Myocyte (in vitro differentiated cells): ENCODE data around the gene KLC4. TPM values are rescaled to one million over a fixed set of nuclear protein-coding genes. Genes with fewer than 3 reads are reported as not detected.
A peak's percentile ranks its signal among the peaks of the same experiment; 100 is the strongest.
"Not testable (repeated sequence)": the region's sequence is repeated elsewhere in the genome, so short reads cannot be mapped to it uniquely, and the experiment has no call there.

Experiments
- DNase-seq: peaks from one replicate; pipeline ENCODE4 v3.0.0-alpha.2; 2012; ENCODE audit warnings: low read depth
- total RNA-seq: library from RNA; depleted of rRNA; stranded (reverse); fragments of >200 nt; gene quantifications from 2 replicates; pipeline ENCODE4 v1.2.3, GENCODE V29; 2014

Gene KLC4
- total RNA-seq, 1 donor from 2014 or later = 23.6 TPM

DNA sequence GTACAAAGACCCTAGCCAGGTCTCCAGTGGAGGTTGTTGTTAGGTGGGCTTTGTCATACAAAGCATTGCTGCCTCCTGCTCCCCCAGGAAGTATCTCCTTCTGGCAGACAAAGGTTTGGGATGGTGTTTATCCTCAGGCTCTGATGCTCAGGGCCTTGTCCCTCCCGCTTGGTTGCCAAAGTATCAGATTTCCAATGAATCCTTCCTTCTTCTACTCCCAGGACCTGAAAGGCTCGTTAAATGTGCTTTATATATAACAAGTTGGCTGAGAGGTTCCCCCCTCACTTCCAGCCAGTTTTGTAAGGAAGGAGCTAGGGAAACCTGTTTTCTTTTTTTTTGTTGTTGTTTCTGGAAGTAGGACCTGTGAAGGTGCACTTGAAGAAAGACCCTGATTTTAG is 31.1 kb downstream of the KLC4 start:
- DNase-seq = peak; percentile 18

DNA sequence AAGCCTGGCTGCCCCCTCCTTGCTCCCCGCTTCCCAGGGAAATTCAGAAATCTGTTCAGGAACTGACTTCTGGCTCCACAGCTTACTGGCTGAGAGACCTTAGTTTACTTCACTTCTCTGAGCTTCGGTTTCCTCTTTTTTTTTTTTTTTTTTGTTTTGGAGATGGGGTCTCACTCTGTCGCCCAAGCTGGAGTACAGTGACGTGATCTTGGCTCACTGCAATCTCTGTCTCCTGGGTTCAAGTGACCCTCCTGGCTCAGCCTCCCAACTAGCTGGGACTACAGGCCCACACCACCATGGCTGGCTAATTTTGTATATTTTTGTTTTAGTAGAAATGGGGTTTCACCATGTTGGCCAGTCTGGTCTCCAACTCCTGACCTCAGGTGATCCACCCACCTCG is 31.6 kb downstream of the KLC4 start:
- DNase-seq = no peak

DNA sequence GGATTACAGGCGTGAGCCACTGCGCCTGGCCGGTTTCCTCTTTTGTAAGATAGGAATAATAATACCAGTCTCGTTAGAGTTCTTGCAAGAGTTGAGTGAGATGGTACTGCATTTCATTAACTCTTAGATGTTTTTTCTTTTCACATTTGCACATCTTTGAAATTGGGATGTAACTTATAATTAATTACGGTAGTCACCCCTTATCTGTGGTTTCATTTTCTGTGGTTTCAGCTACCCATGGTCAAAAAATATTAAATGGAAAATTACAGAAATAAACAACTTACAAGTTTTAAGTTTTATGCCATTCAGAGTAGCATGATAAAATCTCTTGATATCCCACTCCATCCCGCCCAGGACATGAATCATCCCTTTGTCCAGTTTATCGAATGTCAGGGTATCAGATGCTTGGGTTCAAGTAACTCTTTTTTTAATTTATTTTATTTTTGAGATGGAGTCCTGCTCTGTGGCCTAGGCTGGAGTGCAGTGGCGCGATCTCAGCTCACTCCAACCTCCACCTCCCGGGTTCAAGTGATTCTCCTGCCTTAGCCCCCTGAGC is 32.1 kb downstream of the KLC4 start:
- DNase-seq = no peak

DNA sequence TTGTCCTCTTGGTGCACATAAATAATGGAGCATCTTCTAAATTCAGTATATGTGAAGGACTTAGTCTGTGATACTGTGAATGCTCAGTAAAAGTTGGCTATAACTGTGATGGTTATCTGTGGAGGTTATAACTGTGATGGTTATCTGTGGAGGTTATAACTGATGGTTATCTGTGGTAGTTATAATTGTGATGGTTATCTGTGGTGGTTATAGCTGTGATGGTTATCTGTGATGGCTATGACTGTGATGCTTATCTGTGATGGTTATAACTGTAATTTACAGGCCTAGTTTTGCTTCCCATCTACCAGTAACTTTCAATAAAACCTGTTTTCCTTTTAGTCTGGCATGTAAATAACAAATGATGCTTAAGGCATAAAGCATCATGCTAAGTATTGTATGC is 33.2 kb downstream of the KLC4 start:
- DNase-seq = no peak

DNA sequence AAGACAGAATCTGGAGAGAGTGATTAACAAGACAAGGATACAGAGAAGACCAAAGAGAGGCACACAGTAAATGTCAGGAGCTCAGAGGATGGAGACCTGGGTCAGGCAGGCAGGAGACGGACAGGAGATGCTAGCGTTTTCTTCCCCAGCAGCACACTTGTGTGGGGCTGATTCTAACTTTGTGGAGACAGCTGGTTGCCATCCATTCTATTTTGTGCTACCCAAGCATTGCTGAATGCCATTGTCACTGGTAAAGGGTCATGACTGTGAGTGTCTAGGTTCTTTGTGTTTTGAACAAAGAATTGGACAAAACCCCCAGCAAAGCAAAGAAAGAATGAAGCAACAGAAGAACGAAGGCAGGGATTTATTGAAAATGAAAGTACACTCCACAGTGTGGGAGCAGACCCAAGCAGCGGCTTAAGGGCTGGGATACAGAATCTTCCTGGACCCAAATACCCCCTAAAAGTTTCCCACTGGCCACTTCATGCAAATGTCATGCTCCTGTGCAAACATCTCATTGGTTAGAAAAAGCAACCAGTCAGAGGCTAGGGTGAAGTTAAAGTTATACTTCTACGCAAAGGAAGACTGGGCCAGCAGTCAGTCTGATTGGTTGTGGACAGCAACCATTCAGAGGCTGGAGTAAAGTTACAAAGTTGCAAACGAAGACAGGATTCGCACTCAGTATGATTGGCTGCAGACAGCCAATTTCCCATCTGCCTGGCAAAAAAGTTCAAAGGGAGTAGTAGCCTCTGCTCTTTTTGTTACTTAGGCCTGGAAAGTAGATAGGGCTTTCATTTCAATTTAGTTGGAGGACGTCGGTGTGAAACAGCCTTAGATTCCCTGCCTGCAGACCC is 34.2 kb downstream of the KLC4 start:
- peak; percentile 95 for DNase-seq

DNA sequence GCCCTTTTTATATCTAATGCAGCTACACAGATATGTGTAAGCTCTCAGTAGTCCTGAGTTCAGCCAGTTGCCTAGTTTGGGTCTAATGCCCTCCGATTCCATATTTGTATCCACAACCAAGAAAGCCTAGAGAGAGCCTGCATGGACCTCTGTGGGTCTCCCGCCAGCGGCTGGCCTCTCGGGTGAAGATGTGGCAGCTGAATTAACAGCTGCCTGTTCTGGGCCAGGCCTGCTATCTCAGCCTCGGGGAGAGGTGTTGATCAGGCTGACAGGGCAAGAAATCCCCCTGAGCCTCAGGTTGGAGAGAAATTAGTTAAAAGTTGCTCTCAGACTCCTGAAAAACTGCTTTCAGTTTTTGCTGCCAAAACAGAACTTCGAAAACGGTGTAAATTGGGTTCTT is 36.5 kb downstream of the KLC4 start:
- DNase-seq = peak; percentile 71

DNA sequence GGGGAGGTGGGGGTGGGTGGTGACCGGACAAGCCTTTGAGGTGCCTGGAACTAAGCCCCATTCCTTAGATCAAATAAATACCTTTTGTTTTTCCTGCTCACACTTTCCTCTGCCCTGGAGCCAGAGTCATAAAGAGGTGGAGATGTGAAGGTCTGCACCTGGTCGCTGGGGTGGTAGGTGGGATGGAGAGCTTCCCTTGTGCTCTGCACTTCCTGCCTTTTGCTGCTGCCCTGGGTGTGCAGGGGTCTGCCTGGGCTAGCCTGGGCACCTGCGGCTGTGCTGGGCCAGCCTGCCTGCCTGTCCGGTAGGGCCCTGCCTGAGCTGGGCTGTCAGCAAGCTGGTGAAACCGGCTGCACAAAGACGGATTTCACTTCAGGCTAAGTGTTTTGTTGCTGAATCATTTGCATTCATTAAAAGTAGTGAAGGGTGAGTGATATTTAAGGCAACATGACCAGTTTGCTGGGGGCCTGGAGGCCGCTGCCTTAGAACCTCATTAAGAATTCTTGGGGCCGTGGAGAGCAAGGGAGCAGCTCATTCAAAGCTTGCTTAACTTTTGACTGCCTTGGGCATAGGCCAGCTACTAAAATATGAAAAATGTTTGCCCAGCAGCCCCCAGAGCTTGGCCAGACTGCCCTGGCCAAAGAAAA is 37.1 kb downstream of the KLC4 start:
- DNase-seq = peak; percentile 83

DNA sequence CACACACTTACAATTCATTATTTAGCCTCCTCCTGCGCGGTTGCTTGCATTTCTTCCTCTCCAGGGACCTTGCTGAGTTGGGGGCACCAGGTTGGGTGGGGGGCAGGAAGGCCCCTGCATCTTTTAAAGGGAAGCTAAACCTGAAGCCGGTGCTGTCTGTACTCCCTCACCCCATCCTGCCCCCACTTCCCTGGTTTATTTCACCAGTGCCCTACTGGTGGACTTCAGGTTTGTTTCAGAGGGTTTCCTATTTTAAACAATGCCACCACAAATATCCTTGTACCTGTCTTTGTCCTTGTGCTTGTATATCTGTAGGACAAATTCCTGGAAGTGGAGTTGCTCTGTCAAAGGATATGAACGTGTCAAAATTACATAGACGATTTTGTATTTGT is 37.7 kb downstream of the KLC4 start:
- DNase-seq = no peak

DNA sequence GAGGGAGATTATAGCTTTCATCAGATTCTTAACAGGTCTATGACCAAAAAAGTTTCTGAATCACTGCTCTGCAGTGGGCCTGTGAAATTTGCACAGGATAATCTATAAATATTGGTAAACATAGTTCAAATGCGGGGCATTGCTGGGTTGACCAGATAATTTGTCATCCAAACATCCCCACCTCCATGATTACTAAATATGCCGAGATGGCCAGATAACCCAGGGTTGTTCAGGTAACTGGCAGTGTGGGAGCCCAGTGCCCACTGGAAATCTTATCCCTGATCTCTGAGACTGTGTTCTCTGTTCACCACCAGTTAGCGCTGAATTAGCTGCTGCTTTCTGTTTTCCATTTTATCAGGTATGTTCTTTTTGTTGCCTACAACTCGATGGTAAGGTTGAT is 38.1 kb downstream of the KLC4 start:
- DNase-seq = no peak

DNA sequence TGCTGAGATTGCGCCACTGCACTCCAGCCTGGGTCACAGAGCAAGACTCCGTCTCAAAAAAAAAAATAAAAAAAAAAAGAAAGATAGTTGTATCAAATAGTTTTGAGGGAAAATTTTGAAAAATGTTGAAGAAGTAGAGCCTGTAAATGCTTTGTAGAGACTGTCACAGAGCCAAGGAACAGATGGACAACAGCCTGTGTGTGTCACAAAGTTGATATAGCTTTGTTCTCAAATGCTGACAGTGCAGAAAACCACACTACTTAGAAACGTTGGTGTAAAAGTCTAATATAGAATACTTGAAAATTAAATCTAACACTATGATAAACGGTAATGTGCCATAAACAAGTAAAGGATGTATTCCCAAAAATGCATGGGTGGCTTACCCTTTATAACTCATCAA is 42.1 kb downstream of the KLC4 start:
- DNase-seq = no peak

DNA sequence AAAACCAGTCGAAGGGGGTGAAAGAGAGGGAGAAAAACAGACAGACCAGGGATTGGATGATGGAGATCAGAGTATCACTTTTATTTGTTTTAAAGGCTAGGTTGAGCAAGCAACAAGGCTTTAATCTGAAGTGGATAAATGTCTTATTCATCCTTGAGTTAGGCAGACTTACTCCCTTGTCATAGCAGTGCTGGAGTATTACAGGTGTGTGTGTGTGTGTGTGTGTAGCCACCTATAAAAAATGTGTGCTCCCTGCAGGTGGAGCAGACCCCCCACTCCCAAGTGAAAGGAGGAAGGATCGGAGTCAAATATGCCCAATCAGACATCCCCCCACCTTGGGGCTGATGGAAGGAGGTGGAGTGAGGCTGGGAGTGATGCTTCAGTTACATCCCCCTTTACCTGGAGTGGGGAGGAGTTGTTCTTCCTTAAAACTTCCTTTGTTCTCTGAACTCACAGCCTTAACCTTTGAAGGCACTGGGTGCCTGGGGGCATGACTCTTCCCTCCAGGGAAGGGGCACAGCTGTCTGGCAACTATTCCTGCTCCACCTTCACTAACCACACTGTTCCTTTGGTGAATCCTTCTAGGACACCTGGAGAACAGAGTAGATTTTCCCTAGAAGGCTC is 43.9 kb downstream of the KLC4 start:
- no peak for DNase-seq

DNA sequence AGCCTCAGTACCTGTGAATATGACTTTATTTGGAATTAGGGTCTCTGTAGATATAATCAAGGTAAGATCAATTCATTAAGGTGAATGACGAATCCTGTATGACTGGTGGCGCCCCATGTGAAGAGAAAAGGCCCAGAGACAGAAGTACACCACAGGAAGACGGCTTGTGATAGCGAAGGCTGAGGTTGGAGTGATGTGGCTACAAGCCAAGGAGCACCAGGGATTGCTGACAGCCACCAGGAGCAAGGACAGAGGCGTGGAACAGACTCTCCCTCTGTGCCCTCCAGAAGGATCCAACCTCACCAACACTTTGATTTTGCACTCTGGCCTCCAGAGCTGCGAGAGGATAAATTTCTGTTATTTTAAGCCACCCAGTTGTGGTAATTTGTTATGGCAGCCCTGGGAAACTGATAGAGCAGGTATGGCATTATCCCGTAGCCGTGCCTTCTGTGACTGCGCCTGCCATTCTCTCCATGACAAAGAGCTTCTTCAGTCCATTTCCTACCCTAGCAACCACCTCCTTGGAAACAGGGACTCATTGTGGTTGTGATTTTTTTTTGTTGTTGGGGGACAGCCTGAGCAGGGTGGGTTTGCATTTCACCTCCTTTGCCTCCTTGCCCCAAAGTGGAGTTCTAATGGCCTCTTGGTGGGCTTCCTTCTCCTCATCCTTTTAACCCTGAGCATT is 46.2 kb downstream of the KLC4 start:
- DNase-seq = no peak

DNA sequence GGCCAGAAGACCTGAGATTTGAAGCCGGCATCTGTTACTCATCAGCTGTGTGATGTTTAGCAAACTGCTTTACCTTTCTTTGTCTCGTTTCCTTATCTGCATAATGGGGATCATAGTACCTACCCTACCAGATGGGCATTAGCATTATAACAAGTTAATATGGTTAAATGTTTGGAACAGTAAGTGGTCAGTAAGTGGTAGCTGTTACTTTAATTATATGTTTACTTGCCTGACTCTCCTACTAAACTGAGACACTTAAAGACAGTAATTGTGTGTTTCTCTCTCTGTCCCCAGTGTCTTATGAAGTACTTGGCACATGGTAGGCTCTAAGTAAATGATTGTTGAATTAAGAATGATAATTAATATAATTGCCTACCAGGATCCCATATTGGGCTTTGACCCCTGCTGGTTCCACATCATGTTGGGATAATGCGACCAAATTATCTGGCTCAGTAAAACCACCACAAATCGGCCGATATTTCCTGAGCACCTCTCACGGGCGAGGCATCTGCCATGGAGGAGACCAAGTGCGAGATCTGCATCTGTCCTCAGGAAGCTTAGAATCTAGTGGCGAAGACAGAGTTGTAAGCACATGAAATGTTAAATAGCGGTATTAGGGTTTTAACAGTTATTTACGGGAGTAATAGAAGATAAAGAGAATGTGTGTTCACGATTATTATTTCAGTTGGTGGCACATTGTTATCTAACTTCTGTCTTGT is 48.1 kb downstream of the KLC4 start:
- DNase-seq = no peak

DNA sequence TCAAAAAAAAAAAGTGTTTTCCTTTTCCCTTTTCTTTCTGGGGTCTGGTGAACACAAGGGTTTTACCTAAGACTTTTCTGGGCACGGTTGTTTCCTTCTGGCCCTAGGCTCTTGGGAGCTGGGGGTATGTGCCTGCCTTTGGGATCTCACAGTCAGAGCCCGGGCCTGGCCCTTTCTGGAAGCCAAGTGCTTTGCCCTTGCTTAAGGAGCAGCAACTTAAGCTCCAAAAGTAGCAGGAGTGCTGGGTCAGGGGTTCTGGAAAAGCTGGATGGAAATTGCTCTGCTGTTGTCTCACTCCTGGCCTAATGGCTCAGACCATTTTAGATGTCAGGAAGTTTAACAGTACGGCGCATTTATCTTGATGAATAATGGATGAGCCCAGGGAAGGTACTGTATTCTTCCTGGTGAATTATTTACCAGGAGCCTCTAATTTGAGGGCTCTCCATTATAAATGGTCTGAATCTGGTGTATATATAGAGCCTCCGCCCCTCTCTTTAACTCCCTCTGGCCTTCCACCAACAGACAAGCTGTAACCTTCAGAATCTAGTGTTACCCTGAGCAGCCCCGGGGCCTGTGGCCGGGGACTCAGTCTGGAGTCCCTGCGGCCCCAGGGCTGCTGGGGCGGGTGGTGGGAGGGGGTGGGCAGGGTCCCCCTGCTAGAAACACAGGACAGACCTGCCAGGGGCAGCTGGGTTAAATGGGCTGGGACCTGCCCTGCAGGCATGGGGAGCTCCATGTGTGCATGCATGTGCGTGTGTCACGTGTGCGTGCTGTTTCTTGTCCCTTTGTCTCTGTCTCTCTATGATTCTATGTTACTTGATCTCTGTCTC is 54.2 kb downstream of the KLC4 start:
- no peak for DNase-seq

DNA sequence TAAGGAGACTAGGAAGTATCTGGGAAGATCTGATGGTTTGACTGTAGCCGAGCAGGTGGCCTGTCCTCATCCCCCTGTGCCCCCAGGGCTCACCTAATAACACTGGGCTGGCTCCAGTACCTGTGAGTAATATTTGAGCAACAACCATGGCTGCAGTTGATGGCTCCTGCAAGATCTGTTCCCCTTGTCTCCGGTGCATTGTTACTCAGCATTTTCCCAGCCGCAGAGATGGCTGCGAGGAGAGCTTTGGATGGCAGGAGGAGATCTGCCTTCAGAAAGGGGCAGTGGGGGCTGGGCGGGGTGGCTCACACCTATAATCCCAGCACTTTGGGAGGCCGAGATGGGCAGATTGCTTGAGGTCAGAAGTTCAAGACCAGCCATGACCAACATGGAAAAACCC is 55.9 kb downstream of the KLC4 start:
- DNase-seq = no peak

DNA sequence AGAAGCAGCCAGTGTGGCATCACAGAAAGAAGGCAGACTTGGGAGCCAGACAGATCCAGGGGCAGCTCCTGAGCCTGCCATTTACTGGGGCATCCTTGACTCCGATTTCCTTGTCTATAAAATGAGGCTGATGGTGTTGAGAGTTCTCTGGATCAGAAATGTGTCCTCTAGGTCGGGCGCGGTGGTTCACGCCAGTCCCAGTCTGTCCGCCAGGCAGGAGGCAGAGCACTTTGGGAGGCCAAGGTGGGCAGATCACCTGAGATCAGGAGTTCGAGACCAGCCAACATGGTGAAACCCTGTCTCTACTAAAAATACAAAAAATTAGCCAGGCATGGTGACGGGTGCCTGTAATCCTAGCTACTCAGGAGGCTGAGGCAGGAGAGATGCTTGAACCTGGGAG is 58.0 kb downstream of the KLC4 start:
- DNase-seq = not testable (repeated sequence)

DNA sequence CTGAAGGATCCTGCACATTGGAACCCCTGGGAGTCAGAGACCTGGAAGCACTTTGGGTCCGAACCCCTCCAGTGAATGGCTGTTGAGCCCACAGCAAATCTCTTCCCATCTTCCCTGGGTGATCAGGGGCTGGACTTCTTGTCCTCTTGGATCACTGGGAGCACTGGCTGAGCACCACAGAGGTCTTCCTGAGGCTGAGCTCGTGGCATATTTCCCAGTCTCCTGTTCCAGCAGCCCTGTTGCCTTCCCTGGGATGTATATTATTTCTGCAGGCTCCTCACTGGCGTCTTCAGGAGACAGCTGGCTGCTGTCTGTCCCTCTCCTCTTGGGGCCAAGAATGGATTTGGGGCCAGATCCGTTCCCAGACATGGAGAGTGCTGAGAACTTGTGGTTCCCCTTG is 60.1 kb downstream of the KLC4 start:
- DNase-seq = no peak

DNA sequence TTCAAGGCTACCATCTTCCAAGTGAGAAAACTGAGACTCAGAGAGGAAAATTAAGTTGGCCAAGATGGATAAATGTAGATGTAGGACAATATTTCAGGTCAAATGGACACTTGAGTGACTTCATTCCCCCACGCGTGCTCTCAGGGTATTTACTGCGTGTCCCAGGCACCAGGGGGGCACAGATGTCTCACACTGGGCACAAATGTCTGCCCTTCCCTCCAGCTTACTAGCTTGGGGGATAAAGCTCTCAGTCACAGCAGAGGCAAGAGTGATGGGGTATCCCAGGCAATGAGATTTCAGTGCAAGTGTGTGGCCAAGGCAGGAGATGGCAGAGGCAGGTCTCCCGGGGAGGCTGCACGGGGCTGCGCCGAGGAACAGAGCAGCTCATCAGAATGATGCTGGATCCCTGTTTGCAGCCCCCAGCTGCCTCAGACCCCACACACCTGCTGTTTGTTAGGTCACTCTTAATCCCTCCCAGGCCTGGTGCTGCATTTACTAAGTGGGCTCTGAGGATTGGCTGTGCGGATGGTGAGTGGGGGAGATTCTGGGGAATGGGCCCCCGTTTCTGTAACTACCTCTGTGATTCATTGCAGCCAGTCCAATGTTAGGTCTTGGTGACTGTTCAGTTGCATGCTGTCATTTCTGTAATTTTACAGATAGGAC is 60.8 kb downstream of the KLC4 start:
- no peak for DNase-seq
